Neural cell (in vitro differentiated cells): Measurements from ENCODE around the gene MIX23.

Experiments used
- EZH2 ChIP-seq: fragments of 200-600, 300-800 bp; shearing (Covaris generic), sonication (generic); IDR thresholded peaks from 2 replicates; pipeline ENCODE4 v1.6.1; 2014; ENCODE audit warnings: antibody characterized with exemption, low read length, borderline replicate concordance, mild to moderate bottlenecking; ENCODE audit not compliant: insufficient read depth, poor library complexity, severe bottlenecking
- POLR2AphosphoS5 ChIP-seq: IDR thresholded peaks from 2 replicates; pipeline ENCODE4 v1.6.1; 2012
- RAD21 ChIP-seq: fragments of 450-650 bp; conservative IDR thresholded peaks from 2 replicates; pipeline ENCODE4 v1.6.1; 2014; ENCODE audit warnings: antibody characterized with exemption, mild to moderate bottlenecking, moderate library complexity
- TAF1 ChIP-seq: IDR thresholded peaks from 2 replicates; pipeline ENCODE4 v1.6.1; 2012; ENCODE audit warnings: low read depth
- TF ChIP-seq, protein P1 (sequence below): fragments of 450-650 bp; IDR thresholded peaks from 2 replicates; pipeline ENCODE4 v1.5.1; 2014; ENCODE audit warnings: antibody characterized with exemption, mild to moderate bottlenecking, moderate library complexity; ENCODE audit not compliant: poor library complexity, severe bottlenecking
- TF ChIP-seq, protein P2 (sequence below): IDR thresholded peaks from 2 replicates; pipeline ENCODE4 v1.6.1; 2012; ENCODE audit warnings: borderline replicate concordance

DNA sequence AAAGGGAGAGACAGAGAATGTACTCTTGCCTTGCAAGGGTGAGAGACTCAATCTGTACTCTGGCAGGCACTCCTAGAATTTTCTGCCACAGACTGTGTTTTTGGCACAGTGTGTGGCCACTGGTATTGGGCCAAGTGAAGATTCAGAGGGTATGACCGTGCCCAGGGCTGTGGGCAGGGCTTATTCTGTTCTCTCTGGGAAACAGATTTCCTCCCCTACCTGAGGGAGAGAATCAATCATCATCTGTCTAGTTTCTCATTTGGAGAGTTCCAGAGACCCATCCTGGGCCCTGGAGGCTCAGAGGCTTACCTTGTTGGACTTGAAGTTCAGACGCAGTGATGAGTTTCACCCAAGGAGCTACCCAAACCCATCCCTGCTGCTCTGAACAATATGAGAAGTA is 29.8 kb downstream of the MIX23 start:
- no peak for TF ChIP-seq EZH2
- TF ChIP-seq, protein P1, sequence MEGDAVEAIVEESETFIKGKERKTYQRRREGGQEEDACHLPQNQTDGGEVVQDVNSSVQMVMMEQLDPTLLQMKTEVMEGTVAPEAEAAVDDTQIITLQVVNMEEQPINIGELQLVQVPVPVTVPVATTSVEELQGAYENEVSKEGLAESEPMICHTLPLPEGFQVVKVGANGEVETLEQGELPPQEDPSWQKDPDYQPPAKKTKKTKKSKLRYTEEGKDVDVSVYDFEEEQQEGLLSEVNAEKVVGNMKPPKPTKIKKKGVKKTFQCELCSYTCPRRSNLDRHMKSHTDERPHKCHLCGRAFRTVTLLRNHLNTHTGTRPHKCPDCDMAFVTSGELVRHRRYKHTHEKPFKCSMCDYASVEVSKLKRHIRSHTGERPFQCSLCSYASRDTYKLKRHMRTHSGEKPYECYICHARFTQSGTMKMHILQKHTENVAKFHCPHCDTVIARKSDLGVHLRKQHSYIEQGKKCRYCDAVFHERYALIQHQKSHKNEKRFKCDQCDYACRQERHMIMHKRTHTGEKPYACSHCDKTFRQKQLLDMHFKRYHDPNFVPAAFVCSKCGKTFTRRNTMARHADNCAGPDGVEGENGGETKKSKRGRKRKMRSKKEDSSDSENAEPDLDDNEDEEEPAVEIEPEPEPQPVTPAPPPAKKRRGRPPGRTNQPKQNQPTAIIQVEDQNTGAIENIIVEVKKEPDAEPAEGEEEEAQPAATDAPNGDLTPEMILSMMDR: no peak
- no peak for TF ChIP-seq TAF1
- TF ChIP-seq, protein P2, sequence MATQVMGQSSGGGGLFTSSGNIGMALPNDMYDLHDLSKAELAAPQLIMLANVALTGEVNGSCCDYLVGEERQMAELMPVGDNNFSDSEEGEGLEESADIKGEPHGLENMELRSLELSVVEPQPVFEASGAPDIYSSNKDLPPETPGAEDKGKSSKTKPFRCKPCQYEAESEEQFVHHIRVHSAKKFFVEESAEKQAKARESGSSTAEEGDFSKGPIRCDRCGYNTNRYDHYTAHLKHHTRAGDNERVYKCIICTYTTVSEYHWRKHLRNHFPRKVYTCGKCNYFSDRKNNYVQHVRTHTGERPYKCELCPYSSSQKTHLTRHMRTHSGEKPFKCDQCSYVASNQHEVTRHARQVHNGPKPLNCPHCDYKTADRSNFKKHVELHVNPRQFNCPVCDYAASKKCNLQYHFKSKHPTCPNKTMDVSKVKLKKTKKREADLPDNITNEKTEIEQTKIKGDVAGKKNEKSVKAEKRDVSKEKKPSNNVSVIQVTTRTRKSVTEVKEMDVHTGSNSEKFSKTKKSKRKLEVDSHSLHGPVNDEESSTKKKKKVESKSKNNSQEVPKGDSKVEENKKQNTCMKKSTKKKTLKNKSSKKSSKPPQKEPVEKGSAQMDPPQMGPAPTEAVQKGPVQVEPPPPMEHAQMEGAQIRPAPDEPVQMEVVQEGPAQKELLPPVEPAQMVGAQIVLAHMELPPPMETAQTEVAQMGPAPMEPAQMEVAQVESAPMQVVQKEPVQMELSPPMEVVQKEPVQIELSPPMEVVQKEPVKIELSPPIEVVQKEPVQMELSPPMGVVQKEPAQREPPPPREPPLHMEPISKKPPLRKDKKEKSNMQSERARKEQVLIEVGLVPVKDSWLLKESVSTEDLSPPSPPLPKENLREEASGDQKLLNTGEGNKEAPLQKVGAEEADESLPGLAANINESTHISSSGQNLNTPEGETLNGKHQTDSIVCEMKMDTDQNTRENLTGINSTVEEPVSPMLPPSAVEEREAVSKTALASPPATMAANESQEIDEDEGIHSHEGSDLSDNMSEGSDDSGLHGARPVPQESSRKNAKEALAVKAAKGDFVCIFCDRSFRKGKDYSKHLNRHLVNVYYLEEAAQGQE: no peak
- TF ChIP-seq POLR2AphosphoS5: no peak
- no peak for TF ChIP-seq RAD21
